IgD-negative memory B cell (primary cell): ENCODE results near the gene ESYT3. TPM values are rescaled to one million over a fixed set of nuclear protein-coding genes. Genes with fewer than 3 reads are reported as not detected.
"Not testable (repeated sequence)": the region's sequence is repeated elsewhere in the genome, so short reads cannot be mapped to it uniquely, and the experiment has no call there.

Experiments
- H3K27ac Mint-ChIP-seq, 3 donors: one replicate each; pipeline ENCODE4 v1.8.0; 2020 to 2022; ENCODE audit warnings: mild to moderate bottlenecking in 3 of 3, mixed read lengths in 3 of 3, moderate library complexity in 1 of 3
- H3K27me3 Mint-ChIP-seq: one replicate; pipeline ENCODE4 v1.8.0; 2021; ENCODE audit warnings: mixed read lengths
- H3K36me3 Mint-ChIP-seq: one replicate; pipeline ENCODE4 v1.8.0; 2020; ENCODE audit warnings: mild to moderate bottlenecking, mixed read lengths
- H3K4me1 Mint-ChIP-seq, 3 donors: one replicate each; pipeline ENCODE4 v1.8.0; 2020 to 2022; ENCODE audit warnings: mixed read lengths in 3 of 3, mild to moderate bottlenecking in 1 of 3
- H3K4me3 Mint-ChIP-seq, 4 donors: one replicate each; pipeline ENCODE4 v1.8.0; 2020 to 2022; ENCODE audit warnings: mild to moderate bottlenecking in 4 of 4, mixed read lengths in 4 of 4, moderate library complexity in 3 of 4
- H3K9me3 Mint-ChIP-seq, 3 donors: one replicate each; pipeline ENCODE4 v1.8.0; 2020 to 2021; ENCODE audit warnings: mixed read lengths in 3 of 3, mild to moderate bottlenecking in 1 of 3
- polyA plus RNA-seq: library from polyadenylated mRNA; unstranded; fragments of 300-500 nt; fragmentation: Illumina TruSeq; gene quantifications from one replicate; pipeline ENCODE4 v1.2.3, GENCODE V29; 2021

Gene ESYT3
- polyA plus RNA-seq, 1 donor from 2014 or later = 0.05 TPM

- Mint-ChIP-seq H3K36me3 (no peaks in the 10 kb centered on the region), H3K27me3 (peaks cover 13% of the 10 kb centered on the region), H3K9me3 (no peaks in the 10 kb centered on the region), H3K4me1 (no peaks in the 10 kb centered on the region), H3K4me3 (no peak overlapping the region), H3K27ac (no peak overlapping the region)
Measured at GRCh38 chr3:138472141-138472825, 37.9 kb downstream of the ESYT3 start.

GRCh38 chr3:138473391-138473790 is 39.0 kb downstream of the ESYT3 start:
- Mint-ChIP-seq H3K27ac (no peak overlapping the region), H3K9me3 (no peaks in the 10 kb centered on the region), H3K36me3 (no peaks in the 10 kb centered on the region), H3K4me3 (no peak overlapping the region), H3K4me1 (no peaks in the 10 kb centered on the region), H3K27me3 (peaks cover 12% of the 10 kb centered on the region)

DNA sequence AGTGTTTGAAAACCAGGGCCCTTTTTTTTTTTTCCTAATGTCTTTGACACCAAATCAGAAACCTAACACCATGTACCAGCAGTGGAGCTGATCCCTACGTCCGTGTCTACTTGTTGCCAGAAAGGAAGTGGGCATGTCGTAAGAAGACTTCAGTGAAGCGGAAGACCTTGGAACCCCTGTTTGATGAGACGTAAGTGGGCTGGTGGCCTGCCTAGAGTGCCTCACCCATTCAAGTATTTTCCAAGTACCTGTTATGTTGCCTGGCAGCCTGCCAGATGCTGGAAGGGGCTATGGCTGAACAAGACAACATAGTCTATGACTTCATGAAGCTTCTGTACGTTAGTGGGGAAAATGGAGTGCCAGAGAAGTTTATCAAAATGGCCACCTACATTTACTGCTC is 39.7 kb downstream of the ESYT3 start:
- Mint-ChIP-seq H3K4me3 (no peak overlapping the region), H3K27ac (no peak overlapping the region), H3K27me3 (peaks cover 7% of the 10 kb centered on the region), H3K36me3 (no peaks in the 10 kb centered on the region), H3K4me1 (no peaks in the 10 kb centered on the region), H3K9me3 (no peaks in the 10 kb centered on the region)

- Mint-ChIP-seq H3K27me3 (peaks cover 7% of the 10 kb centered on the region), H3K4me1 (no peaks in the 10 kb centered on the region), H3K27ac (no peak overlapping the region), H3K36me3 (no peaks in the 10 kb centered on the region), H3K4me3 (no peak overlapping the region), H3K9me3 (no peaks in the 10 kb centered on the region)
Measured at GRCh38 chr3:138476526-138476925, 42.1 kb downstream of the ESYT3 start.

GRCh38 chr3:138477120-138477519 is 42.7 kb downstream of the ESYT3 start:
- no peaks in the 10 kb centered on the region for H3K36me3 Mint-ChIP-seq
- H3K27me3 Mint-ChIP-seq = peaks cover 7% of the 10 kb centered on the region
- no peak overlapping the region for H3K4me3 Mint-ChIP-seq
- H3K4me1 Mint-ChIP-seq = no peaks in the 10 kb centered on the region
- no peak overlapping the region for H3K27ac Mint-ChIP-seq
- no peaks in the 10 kb centered on the region for H3K9me3 Mint-ChIP-seq

- H3K4me3 Mint-ChIP-seq = no peak overlapping the region
- H3K4me1 Mint-ChIP-seq = no peaks in the 10 kb centered on the region
- peaks cover 5% of the 10 kb centered on the region for H3K27me3 Mint-ChIP-seq
- no peaks in the 10 kb centered on the region for H3K9me3 Mint-ChIP-seq
- no peak overlapping the region for H3K27ac Mint-ChIP-seq
- no peaks in the 10 kb centered on the region for H3K36me3 Mint-ChIP-seq
Measured at GRCh38 chr3:138477801-138478200, 43.4 kb downstream of the ESYT3 start.

DNA sequence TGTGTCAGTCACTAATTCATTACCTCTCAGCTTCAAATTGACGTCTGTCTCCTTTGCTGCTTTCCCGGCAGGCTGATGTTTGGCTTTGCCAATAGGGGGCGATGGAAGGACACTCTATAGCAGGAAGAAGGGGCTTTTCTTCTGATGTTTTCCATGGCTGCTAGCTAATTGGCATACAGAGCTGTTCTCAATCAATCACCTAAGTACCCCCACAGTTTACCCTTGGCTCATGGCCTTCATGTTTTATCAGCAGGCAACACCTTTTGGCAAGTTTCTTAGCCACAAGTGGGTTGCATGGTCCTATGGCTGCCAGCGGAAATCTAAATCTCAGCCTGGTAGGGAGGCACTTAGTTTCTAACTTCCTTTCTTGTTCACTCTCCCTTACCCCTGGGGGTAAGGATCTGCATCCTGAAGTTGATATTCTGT is 45.0 kb downstream of the ESYT3 start:
- H3K36me3 Mint-ChIP-seq = no peaks in the 10 kb centered on the region
- no peaks in the 10 kb centered on the region for H3K4me1 Mint-ChIP-seq
- peaks cover 5% of the 10 kb centered on the region for H3K27me3 Mint-ChIP-seq

DNA sequence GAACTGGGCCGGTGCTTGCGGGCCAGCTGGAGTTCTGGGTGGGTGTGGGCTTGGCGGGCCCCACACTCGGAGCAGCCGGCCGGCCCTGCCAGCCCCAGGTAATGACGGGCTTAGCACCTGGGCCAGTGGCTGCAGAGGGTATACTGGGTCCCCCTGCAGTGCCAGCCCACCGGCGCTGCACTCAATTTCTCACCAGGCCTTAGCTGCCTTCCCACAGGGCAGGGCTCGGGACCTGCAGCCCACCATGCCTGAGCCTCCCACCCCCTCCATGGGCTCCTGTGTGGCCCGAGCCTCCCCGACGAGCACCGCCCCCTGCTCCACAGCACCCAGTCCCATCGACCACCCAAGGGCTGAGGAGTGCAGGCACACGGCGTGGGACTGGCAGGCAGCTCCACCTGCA is 50.3 kb downstream of the ESYT3 start:
- H3K4me1 Mint-ChIP-seq, H3K4me3 Mint-ChIP-seq, H3K36me3 Mint-ChIP-seq, H3K27ac Mint-ChIP-seq, H3K27me3 Mint-ChIP-seq: not testable (repeated sequence)
- peaks cover 15 to 31% (median 25%) of the 10 kb centered on the region in 3 donors for H3K9me3 Mint-ChIP-seq

More for the DNA sequence above, 45.0 kb downstream of the ESYT3 start:
- no peak overlapping the region for H3K4me3 Mint-ChIP-seq
- H3K9me3 Mint-ChIP-seq = peaks cover 0 to 3% (median 0%) of the 10 kb centered on the region in 3 donors
- no peak overlapping the region for H3K27ac Mint-ChIP-seq

DNA sequence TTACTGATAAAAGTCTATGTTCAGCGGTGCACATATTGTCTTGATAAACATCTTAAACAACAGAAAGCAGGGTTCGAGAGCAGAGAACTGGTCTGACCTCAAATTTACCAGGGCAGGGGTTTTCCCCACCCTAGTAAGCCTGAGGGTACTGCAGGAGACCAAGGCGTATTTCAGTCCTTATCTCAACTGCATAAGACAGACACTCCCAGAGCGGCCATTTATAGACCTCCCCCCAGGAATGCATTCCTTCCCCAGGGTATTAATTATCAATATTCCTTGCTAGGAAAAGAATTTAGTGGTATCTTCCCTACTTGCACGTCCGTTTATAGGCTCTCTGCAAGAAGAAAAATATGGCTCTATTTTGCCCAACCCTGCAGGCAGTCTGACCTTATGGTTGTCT is 52.2 kb downstream of the ESYT3 start:
- not testable (repeated sequence) for H3K4me3 Mint-ChIP-seq, H3K27ac Mint-ChIP-seq, H3K36me3 Mint-ChIP-seq, H3K4me1 Mint-ChIP-seq, H3K27me3 Mint-ChIP-seq
- H3K9me3 Mint-ChIP-seq = peaks cover 15 to 42% (median 26%) of the 10 kb centered on the region in 3 donors

GRCh38 chr3:138491971-138492370 is 57.6 kb downstream of the ESYT3 start:
- H3K9me3 Mint-ChIP-seq = peaks cover 9 to 27% (median 19%) of the 10 kb centered on the region in 3 donors
- peaks cover 4% of the 10 kb centered on the region for H3K36me3 Mint-ChIP-seq
- no peaks in the 10 kb centered on the region for H3K27me3 Mint-ChIP-seq
- no peak overlapping the region for H3K4me3 Mint-ChIP-seq
- H3K4me1 Mint-ChIP-seq = no peaks in the 10 kb centered on the region
- H3K27ac Mint-ChIP-seq = no peak overlapping the region

GRCh38 chr3:138492980-138493675 is 58.7 kb downstream of the ESYT3 start:
- Mint-ChIP-seq H3K36me3 (peaks cover 4% of the 10 kb centered on the region), H3K27me3 (no peaks in the 10 kb centered on the region), H3K4me3 (no peak overlapping the region), H3K27ac (no peak overlapping the region), H3K9me3 (peaks cover 5 to 19% (median 9%) of the 10 kb centered on the region in 3 donors), H3K4me1 (no peaks in the 10 kb centered on the region)

- peaks cover 4% of the 10 kb centered on the region for H3K36me3 Mint-ChIP-seq
- H3K4me3 Mint-ChIP-seq = no peak overlapping the region
Measured at GRCh38 chr3:138493804-138494606, 59.6 kb downstream of the ESYT3 start.

DNA sequence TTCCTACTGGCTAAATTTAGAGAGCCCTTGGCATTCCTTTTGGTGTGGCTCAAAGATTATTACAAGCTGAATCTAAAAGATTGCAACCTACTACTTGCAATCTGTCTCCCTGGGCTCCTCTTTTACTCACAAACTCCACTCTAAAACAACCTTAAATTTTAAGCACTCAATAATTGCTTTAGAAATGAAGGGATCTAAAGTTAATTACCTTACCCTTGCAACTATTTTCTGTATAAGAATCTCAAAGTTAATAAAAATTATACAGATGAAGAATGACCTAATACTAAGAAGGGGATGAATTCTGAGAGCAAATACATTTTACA is 60.2 kb downstream of the ESYT3 start:
- Mint-ChIP-seq H3K27me3 (no peaks in the 10 kb centered on the region), H3K4me1 (no peaks in the 10 kb centered on the region), H3K27ac (no peak overlapping the region), H3K4me3 (no peak overlapping the region), H3K9me3 (peaks cover 0 to 11% (median 2%) of the 10 kb centered on the region in 3 donors), H3K36me3 (peaks cover 4% of the 10 kb centered on the region)

More at GRCh38 chr3:138493804-138494606, 59.6 kb downstream of the ESYT3 start:
- no peak overlapping the region for H3K27ac Mint-ChIP-seq
- no peaks in the 10 kb centered on the region for H3K4me1 Mint-ChIP-seq
- H3K9me3 Mint-ChIP-seq = peaks cover 2 to 15% (median 4%) of the 10 kb centered on the region in 3 donors
- no peaks in the 10 kb centered on the region for H3K27me3 Mint-ChIP-seq

DNA sequence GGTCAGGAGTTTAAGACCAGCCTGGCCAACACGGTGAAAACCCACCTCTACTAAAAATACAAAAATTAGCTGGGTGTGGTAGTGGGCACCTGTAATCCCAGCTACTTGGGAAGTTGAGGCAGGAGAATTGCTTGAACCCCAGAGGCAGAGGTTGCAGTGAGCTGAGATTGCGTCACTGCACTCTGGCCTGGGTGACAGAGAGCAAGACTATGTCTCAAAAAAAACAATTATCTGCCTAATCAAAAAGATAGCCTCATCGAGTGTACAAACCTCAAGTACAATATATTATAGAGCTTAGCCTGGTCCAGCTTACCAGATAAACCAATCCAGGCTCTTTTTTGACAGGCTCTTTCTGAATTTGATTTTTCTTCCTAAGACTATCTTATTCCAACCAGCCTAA is 61.2 kb downstream of the ESYT3 start:
- H3K9me3 Mint-ChIP-seq, H3K4me1 Mint-ChIP-seq, H3K27me3 Mint-ChIP-seq, H3K36me3 Mint-ChIP-seq, H3K27ac Mint-ChIP-seq, H3K4me3 Mint-ChIP-seq: not testable (repeated sequence)

DNA sequence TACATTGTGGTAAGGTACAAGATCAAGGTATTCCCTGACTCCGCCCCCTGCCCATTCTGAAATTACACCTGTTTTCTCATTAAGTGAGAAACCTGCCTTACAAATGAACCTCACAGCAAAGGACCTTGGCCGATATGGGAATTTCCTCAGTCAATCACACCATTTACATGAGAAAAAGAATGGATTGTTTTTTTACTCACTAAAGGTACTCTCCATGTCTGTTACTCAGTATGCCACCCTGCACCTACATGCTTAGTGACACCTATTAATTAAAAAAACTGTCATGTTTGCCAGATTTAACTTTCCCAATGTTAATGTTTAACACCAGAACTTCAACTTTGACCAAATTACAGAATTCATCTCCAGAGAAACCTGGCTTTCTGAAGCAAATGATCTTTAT is 62.0 kb downstream of the ESYT3 start:
- peaks cover 0 to 1% (median 0%) of the 10 kb centered on the region in 3 donors for H3K9me3 Mint-ChIP-seq
- H3K27me3 Mint-ChIP-seq = no peaks in the 10 kb centered on the region
- H3K4me3 Mint-ChIP-seq = no peak overlapping the region
- no peak overlapping the region for H3K27ac Mint-ChIP-seq
- H3K36me3 Mint-ChIP-seq = peaks cover 4% of the 10 kb centered on the region
- no peaks in the 10 kb centered on the region for H3K4me1 Mint-ChIP-seq
